ENCODE data around the gene HPCAL1. TPM values are rescaled to one million over a fixed set of nuclear protein-coding genes. Genes with fewer than 3 reads are reported as not detected.

HPCAL1 gene
- total and polyA plus RNA-seq, 2 of the 8 experiments (the other 6 are each of a cell fraction or from before 2014, with no cell fraction given) = 5.8 to 8.6 TPM

- TF ChIP-seq ASH2L (IDR thresholded peaks at IDR 0.05; ENCODE audit: low read length) = no peak
- TF ChIP-seq CHD7 (IDR thresholded peaks at IDR 0.05; ENCODE audit: insufficient replicate concordance, low read length) = no peak
- TF ChIP-seq, protein P1, sequence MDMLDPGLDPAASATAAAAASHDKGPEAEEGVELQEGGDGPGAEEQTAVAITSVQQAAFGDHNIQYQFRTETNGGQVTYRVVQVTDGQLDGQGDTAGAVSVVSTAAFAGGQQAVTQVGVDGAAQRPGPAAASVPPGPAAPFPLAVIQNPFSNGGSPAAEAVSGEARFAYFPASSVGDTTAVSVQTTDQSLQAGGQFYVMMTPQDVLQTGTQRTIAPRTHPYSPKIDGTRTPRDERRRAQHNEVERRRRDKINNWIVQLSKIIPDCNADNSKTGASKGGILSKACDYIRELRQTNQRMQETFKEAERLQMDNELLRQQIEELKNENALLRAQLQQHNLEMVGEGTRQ (IDR thresholded peaks at IDR 0.05; ENCODE audit: low read length) = no peak
These were observed 50.3 kb downstream of the HPCAL1 start (continued) for GRCh38 chr2:10352972-10353371.
